Right atrium auricular region (tissue), 2 donors: ENCODE measurements around the gene ABTB1. TPM values are rescaled to one million over a fixed set of nuclear protein-coding genes. Genes with fewer than 3 reads are reported as not detected.

Experiments
- DNase-seq: peaks from one replicate; pipeline ENCODE4 v3.0.0-alpha.2; 2019; ENCODE audit warnings: low spot score
- H3K27ac ChIP-seq, 2 donors: fragments of 200-600 bp; sonication (generic); 1 replicate in 1 of 2; 2 replicates in 1 of 2; pipeline ENCODE4 v1.5.1; 2016 to 2019
- H3K27me3 ChIP-seq, 2 donors: fragments of 200-600 bp; sonication (generic); one replicate each; pipeline versions ENCODE4 v1.5.1 to v1.6.0; 2017 to 2019
- H3K36me3 ChIP-seq: fragments of 200-600 bp; sonication (generic); one replicate; pipeline ENCODE4 v1.5.1; 2016
- H3K4me1 ChIP-seq, 2 donors: fragments of 200-600 bp; sonication (generic); one replicate each; pipeline versions ENCODE4 v1.5.1 to v1.6.0; 2017 to 2019
- H3K4me3 ChIP-seq, 2 donors: fragments of 200-600 bp; sonication (generic); 1 replicate in 1 of 2; 2 replicates in 1 of 2; pipeline ENCODE4 v1.5.1; 2017 to 2019; ENCODE audit warnings: mild to moderate bottlenecking in 1 of 2, moderate library complexity in 1 of 2
- H3K9me3 ChIP-seq, 2 donors: fragments of 200-600 bp; sonication (generic); one replicate each; pipeline ENCODE4 v1.5.1; 2019
- total RNA-seq, 2 donors: library from RNA; depleted of rRNA; stranded (reverse); fragments of >200 nt; gene quantifications; one replicate each; pipeline ENCODE4 v1.1.0, GENCODE V29; 2016
- TF ChIP-seq, protein P1 (sequence below), 2 donors: fragments of 200-600 bp; sonication (generic); IDR thresholded peaks; one replicate each; pipeline ENCODE4 v1.5.1; 2019; ENCODE audit warnings: antibody characterized with exemption in 2 of 2

ABTB1 gene
- total RNA-seq, 2 donors from 2014 or later, result 14.9 to 16.9 TPM

DNA sequence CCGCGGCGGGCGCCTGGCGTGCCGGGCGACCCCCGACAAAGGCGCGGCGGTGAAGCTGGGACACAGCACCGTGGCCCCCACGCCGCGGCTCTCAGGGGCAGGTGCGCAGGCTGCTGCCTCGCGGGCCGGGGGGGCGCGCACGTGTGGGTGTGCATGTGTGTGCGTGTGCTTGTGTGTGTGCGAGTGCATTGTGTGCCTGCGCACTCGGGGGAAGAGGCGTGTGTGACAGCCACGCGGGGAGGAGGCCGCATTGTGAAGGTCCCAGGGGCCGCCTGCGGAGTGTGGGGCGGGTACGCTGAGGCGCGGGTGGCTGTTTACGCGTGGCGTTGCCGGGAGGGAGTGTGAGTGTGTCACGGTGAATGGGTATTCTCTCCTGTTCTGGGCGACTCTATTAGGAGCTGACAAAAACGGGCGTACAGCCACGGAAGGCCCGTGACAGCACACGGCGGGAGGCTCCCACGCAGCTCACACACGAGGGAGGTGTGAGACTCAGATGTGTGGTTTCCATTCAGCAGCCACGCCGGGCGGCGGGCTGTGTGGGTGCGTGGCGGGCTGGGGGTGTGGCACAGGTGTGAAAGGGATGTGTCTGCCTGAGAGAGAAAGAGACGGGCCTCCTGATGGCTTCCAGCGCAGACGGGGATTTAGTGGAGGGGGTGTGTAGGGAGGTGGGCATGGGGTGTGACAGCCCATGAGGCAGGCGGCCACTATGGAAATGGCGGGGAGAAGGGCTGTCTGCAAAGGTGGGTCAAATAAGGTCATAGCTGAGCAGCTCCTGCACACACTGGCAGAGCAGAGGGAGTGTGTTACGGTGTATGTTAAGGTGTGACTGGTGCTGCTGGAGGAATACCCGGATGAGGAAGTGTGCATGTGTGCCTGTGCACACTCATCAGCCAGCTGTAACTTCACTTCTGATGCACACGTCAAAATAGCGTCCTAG lies 43.0 kb upstream of the ABTB1 start:
- Histone ChIP-seq H3K4me1 (peaks cover 0 to 13% of the 10 kb centered on the region in 2 donors), H3K27me3 (no peaks in the 10 kb centered on the region), H3K27ac (no peak overlapping the region), H3K9me3 (no peaks in the 10 kb centered on the region), H3K36me3 (no peaks in the 10 kb centered on the region), H3K4me3 (peak overlapping the region; percentile 26 to 52)
- no peak for DNase-seq
- TF ChIP-seq, protein P1, sequence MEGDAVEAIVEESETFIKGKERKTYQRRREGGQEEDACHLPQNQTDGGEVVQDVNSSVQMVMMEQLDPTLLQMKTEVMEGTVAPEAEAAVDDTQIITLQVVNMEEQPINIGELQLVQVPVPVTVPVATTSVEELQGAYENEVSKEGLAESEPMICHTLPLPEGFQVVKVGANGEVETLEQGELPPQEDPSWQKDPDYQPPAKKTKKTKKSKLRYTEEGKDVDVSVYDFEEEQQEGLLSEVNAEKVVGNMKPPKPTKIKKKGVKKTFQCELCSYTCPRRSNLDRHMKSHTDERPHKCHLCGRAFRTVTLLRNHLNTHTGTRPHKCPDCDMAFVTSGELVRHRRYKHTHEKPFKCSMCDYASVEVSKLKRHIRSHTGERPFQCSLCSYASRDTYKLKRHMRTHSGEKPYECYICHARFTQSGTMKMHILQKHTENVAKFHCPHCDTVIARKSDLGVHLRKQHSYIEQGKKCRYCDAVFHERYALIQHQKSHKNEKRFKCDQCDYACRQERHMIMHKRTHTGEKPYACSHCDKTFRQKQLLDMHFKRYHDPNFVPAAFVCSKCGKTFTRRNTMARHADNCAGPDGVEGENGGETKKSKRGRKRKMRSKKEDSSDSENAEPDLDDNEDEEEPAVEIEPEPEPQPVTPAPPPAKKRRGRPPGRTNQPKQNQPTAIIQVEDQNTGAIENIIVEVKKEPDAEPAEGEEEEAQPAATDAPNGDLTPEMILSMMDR (IDR thresholded peaks at IDR 0.05), result no peak

DNA sequence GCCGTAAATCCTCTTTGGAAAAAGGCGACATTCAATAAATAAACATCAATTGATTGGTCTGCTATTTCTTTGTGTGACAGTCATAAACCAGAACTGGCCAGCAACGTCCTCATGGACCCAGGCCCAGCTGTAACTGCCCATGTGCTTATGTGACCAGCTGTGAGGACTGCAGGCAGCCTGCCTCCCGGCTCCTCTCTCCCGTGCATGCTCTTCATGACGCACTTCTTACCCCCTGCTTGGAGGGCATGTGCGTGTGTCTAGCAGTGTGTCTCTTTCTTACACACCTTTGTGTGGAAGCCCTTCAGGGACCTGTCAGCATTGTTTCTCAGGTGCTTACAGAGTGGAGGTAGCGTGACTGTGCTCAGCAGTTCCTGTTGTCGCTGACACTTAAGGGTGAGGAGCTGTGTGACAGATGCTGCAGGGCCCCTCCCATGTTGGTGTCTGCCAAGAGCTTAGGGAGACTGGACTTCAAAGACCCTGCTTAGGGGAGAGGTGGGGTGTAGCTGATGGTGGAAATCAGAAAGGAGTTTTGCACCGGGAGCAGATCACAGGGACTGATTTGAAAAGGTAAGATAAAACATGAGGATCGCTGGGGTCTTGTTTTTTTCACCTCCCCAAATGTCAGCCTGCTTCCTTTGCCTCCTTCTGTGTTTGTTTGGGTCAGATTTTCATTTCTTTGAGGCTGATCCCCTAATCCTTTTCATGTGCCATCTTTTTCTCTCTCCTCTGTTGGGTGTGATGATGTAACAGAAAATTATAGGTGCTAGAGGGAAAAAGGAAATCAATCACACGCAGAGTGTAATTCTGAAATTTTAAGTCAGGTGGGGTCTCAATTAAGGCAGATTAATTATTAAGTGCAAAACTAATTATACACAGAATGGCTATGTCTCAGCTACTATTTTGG lies 41.7 kb upstream of the ABTB1 start:
- Histone ChIP-seq H3K36me3 (no peaks in the 10 kb centered on the region), H3K9me3 (no peaks in the 10 kb centered on the region), H3K4me1 (peaks cover 0 to 13% of the 10 kb centered on the region in 2 donors), H3K27ac (no peak overlapping the region), H3K4me3 (no peak overlapping the region), H3K27me3 (no peaks in the 10 kb centered on the region)
- TF ChIP-seq, protein P1 (IDR thresholded peaks at IDR 0.05), result no peak
- no peak for DNase-seq

DNA sequence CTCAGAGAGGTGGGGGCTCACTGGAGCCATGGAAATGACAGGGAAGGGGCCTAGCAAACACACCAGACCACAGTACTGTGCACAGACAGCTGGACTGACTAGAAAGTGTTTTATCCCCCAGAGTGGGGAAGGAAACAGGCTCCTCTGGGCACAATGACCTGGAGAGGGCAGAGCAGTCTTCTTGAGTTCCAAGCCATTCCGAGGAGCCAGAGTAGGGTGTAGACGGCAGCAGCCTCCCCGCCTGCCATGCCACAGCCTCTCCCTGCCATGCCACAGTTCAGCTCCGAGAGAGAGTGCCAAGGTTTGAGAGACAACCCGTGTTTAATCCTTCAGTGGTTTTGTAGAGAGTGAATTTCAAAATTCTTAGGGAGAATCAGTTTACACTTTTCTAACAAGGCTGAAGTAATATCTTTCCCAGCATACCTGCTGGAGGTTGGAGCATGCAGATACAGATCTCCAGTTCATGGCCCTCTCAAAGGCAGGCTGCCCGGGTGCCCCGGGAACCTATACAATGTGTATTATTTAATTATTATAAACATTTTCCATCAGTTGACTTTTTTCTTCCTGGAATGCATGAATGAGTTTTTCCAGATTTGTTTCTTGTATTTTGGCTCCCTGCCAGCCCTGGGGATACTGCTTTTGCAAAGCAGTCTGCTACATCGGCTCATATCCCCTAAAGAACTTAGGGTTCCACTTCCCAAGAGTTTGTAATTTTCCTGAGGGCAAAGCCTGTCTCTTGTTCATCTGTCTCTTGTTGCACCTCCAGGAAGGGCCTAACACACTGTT lies 40.5 kb upstream of the ABTB1 start:
- Histone ChIP-seq H3K4me1 (peaks cover 0 to 13% of the 10 kb centered on the region in 2 donors), H3K4me3 (no peak overlapping the region), H3K9me3 (no peaks in the 10 kb centered on the region), H3K36me3 (no peaks in the 10 kb centered on the region), H3K27ac (no peak overlapping the region), H3K27me3 (no peaks in the 10 kb centered on the region)
- no peak for DNase-seq
- TF ChIP-seq, protein P1 (IDR thresholded peaks at IDR 0.05), result no peak

DNA sequence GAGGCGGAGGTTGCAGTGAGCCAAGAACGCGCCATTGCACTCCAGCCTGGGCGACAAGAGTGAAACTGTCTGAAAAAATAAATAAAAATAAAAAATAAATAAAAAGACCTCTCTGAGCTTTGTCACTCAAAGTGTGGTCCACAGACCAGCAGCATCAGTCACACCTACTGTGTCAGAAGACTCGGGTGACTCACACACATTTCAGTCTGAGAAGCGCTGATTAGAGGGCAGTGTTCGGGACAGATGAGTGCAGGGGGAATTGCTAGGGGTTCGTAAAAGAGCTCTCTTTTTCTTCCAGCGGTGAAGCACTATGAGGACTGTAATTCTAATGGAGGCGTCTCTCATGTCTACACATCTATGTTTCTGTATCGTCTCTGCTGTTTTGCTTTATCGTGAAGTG lies 38.1 kb upstream of the ABTB1 start:
- no peaks in the 10 kb centered on the region for H3K36me3 ChIP-seq
- H3K4me1 ChIP-seq, result peaks cover 0 to 9% of the 10 kb centered on the region in 2 donors
- H3K27ac ChIP-seq, result no peak overlapping the region
- no peak overlapping the region for H3K4me3 ChIP-seq
- no peaks in the 10 kb centered on the region for H3K27me3 ChIP-seq
- DNase-seq, result no peak
- no peaks in the 10 kb centered on the region for H3K9me3 ChIP-seq
- TF ChIP-seq, protein P1 (IDR thresholded peaks at IDR 0.05), result no peak

DNA sequence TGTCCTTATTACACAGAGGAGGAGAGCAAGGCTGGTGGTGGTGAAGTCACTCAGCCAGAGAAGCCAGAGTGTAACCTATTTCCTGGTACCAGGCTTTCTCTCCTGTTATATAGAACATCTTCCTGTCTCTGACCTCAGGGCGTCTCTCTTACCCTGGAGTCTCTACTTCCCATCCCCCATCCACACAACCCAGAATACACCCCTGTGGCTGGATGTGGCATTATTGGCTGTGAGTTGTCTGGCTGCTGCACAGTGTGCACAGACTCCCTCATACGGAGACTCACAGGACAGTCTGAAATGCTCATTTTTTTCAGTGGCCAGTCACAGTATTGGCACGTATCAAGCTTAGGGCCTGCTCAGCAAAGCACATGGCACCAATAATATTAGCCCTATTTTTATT lies 35.2 kb upstream of the ABTB1 start:
- no peak overlapping the region for H3K4me3 ChIP-seq
- H3K27ac ChIP-seq, result no peak overlapping the region
- no peaks in the 10 kb centered on the region for H3K27me3 ChIP-seq
- H3K4me1 ChIP-seq, result no peaks in the 10 kb centered on the region
- TF ChIP-seq, protein P1 (IDR thresholded peaks at IDR 0.05), result no peak
- H3K36me3 ChIP-seq, result no peaks in the 10 kb centered on the region
- DNase-seq, result no peak
- no peaks in the 10 kb centered on the region for H3K9me3 ChIP-seq
